ENCODE measurements around the gene NANOS1. TPM values are rescaled to one million over a fixed set of nuclear protein-coding genes. Genes with fewer than 3 reads are reported as not detected.

Gene NANOS1
- total and polyA plus RNA-seq, 9 of the 15 experiments (the other 6 are each of a cell fraction or from before 2014, with no cell fraction given), result 0.14 to 1.6 (median 0.83) TPM; not detected in 1

GRCh38 chr10:119001717-119002500 lies 27.6 kb upstream of the NANOS1 start:
- under 1% methylated on average over 10 of the region's 10 CpGs for WGBS (ENCODE audit: insufficient coverage, low coverage, missing lambda C conversion rate)
- TF ChIP-seq SRSF3 (IDR thresholded peaks at IDR 0.05; ENCODE audit: insufficient read depth, low read length), result no peak
- no peak for TF ChIP-seq CBX1 (IDR thresholded peaks at IDR 0.05; ENCODE audit: low read depth)
- no peak for TF ChIP-seq HNRNPL (IDR thresholded peaks at IDR 0.05; ENCODE audit: low read depth, low read length)
- TF ChIP-seq CREB1 (IDR thresholded peaks at IDR 0.05), result no peak
- TF ChIP-seq CREB1 (CRISPR knock-in tag; IDR thresholded peaks at IDR 0.05), result no peak
- no peak for TF ChIP-seq ZNF512 (tag; IDR thresholded peaks at IDR 0.05)
- no peak for TF ChIP-seq E2F6 (IDR thresholded peaks at IDR 0.05; ENCODE audit: borderline replicate concordance in 1 of 2, extremely low read depth in 1 of 2, insufficient read depth in 1 of 2, insufficient read length in 1 of 2, low read depth in 1 of 2, low read length in 1 of 2, poor library complexity in 1 of 2, severe bottlenecking in 1 of 2)
- TF ChIP-seq CBX2 (IDR thresholded peaks at IDR 0.05; ENCODE audit: insufficient read depth, low read length, poor library complexity, severe bottlenecking), result no peak
- TF ChIP-seq ZNF76 (CRISPR knock-in tag; IDR thresholded peaks at IDR 0.05; ENCODE audit: borderline replicate concordance), result no peak
- TF ChIP-seq KDM5B (IDR thresholded peaks at IDR 0.05; ENCODE audit: insufficient replicate concordance, low read depth, low read length), result no peak
- no peak for TF ChIP-seq ZNF561 (CRISPR knock-in tag; conservative IDR thresholded peaks at IDR 0.05)

More at GRCh38 chr10:119001717-119002500, 27.6 kb upstream of the NANOS1 start:
- intact Hi-C loops (cut with micrococcal nuclease), result no loop called here
- no peaks in the 10 kb centered on the region for H3K9me3 ChIP-seq (replicated peaks; ENCODE audit: control insufficient read depth, insufficient read depth, low read depth, low read length)
- no peak overlapping the region for H3K9ac ChIP-seq (ENCODE audit: insufficient read depth in 1 of 2, low read depth in 2 of 2, low read length in 2 of 2)
- no peaks in the 10 kb centered on the region for H3K36me3 ChIP-seq (ENCODE audit: control insufficient read depth, insufficient read depth, low read length)
- BruUV-seq (replicated peaks), result no TSS peak
- DNase-seq (ENCODE audit: extremely low read depth in 1 of 4, low spot score in 3 of 4) (no peak), FAIRE-seq (no peak), ATAC-seq (no peak)
- in situ Hi-C loops (cut with MboI), result no loop called here
- H2AFZ ChIP-seq (ENCODE audit: low read depth, low read length), result no peak overlapping the region
- H3K4me1 ChIP-seq (replicated peaks in 1 of 2; ENCODE audit: control insufficient read depth in 2 of 2, insufficient read depth in 2 of 2, low read length in 2 of 2), result no peaks in the 10 kb centered on the region
- no peaks in the 10 kb centered on the region for H3K79me2 ChIP-seq (ENCODE audit: control insufficient read depth, insufficient read depth, low read length)
- no peak overlapping the region for H3K4me3 ChIP-seq
- no peak overlapping the region for H3K4me2 ChIP-seq (ENCODE audit: insufficient read depth, low read length)
- H3K9me1 ChIP-seq (ENCODE audit: control insufficient read depth, insufficient read depth, low read length), result no peaks in the 10 kb centered on the region
- peaks cover 7 to 35% of the 10 kb centered on the region in 2 experiments; a peak in 4 of 5 replicates for H3K27me3 ChIP-seq (ENCODE audit: control insufficient read depth in 2 of 2, insufficient read depth in 2 of 2, low read length in 2 of 2)
- H4K20me1 ChIP-seq (replicated peaks; ENCODE audit: control insufficient read depth, insufficient read depth, low read length), result 0 out of 2 replicates have a peak, but pooled peaks cover 4% of the 10 kb centered on the region
- ChIA-PET CTCF (ENCODE audit: low intra/inter-chr PET ratio) (no interaction called here), POLR2A (no interaction called here)
- no peak overlapping the region for H3K27ac ChIP-seq (ENCODE audit: extremely low read depth, low read depth, low read length)
